HG02642 (cell line): ENCODE measurements around the gene TNFSF11.
A peak's percentile ranks its signal among the peaks of the same experiment; 100 is the strongest.
"Not testable (repeated sequence)": the region's sequence is repeated elsewhere in the genome, so short reads cannot be mapped to it uniquely, and the experiment has no call there.

Source experiments
- ATAC-seq: cut with Tn5 transposase; IDR thresholded peaks from one replicate; pipeline ENCODE4 v1.9.1; 2021; ENCODE audit warnings: mild to moderate bottlenecking; ENCODE audit not compliant: unreplicated experiment, poor library complexity

TNFSF11 gene

GRCh38 chr13:42559573-42560218 is 14.3 kb upstream of the TNFSF11 start:
- ATAC-seq, result not testable (repeated sequence)

DNA sequence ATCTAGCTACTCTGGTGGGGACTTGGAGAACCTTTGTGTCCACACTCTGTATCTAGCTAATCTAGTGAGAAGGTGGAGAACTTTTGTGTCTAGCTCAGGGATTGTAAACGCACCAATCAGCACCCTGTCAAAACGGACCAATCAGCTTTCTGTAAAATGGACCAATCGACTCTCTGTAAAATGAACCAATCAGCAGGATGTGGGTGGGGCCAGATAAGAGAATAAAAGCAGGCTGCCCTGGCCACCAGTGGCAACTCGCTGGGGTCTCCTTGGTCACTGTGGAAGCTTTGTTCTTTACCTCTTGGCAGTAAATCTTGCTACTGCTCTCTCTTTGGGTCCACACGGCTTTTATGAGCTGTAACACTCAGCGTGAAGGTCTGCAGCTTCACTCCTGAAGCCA is 13.6 kb upstream of the TNFSF11 start:
- not testable (repeated sequence) for ATAC-seq

DNA sequence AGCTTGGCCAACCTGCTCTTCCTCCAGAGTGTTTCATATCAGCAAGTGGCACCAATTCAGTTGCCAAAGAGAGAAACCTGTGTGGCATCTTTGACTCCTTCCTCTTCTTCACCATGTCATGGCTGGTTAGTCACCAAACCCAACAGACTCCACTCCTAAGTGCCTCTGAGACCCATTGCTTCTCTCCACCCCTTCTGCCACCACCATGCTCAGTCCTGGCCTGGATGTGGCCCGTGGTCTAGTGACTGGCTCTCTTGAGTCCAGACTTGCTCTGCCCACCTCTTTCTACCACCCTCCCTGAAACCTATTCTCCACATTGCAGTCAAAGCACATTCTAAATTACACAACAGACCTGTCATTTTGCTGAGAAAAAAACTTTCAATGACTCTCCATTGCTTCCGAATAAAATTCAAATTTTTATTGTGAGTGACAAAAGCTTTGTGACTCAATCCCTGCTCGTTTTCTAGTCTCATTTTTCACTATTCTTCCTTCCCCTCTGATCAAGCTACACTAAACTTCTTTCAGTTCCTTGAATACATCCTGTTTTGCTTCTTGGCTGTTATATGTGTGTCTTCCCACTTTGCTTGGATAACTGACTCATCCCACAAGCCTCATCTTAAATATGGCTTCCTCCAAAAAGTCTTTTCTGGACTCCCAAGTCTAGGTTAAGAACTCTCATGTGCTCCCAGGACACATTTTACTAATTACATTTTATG is 12.0 kb upstream of the TNFSF11 start:
- no peak for ATAC-seq

DNA sequence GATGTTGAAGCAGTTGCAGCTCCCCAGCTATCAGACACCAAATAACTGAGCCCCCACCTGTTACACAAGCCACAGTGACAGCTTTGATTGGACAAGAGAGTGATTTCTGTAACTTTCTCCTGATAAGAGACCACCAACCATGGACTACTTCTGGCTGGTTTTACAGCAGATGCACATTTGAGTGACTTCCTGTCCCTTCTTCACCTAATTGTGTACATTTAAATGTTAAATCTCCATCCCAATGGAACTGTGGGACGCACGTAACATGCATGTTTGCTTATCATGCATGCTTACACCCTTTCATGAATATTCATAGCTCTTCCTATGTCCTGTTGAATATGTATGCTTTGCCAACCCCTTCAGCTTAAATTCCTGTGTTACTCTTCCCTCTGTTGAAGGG is 6.0 kb upstream of the TNFSF11 start:
- ATAC-seq, result no peak

DNA sequence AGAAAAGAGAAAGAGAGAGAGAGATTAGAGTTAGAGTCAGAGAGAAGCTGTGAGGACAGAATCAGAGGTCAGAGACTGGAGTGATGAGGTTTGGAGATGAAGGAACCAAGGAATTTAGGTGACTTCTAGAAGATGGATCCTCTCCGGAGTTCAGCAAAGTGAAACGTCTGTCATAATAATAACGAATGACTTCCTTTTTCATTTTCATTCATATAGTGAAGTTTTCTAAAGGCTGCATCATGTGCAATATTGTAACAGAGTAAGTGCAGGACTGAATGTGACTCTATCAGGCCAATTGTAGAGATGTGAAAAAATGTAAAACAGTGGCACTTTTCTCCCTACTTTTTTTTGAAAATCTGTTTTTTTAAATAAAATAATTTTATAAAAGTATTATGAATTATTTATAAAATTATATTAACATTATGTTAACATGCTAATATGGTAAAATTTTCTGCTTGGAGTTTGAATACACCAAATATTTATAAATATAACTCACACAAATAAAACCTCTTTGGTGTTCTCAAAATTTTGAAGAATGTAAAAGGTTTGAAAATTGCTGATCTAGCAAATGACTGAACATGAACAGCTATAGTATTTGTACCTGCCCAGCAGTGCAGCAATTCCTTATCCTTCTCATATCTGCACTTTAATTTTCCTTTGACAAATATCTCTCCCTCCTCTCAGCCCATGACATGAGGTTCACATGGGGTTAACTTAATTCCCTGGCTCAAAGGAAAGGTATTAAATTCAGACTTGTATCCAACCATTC is 4.2 kb upstream of the TNFSF11 start:
- ATAC-seq, result no peak

DNA sequence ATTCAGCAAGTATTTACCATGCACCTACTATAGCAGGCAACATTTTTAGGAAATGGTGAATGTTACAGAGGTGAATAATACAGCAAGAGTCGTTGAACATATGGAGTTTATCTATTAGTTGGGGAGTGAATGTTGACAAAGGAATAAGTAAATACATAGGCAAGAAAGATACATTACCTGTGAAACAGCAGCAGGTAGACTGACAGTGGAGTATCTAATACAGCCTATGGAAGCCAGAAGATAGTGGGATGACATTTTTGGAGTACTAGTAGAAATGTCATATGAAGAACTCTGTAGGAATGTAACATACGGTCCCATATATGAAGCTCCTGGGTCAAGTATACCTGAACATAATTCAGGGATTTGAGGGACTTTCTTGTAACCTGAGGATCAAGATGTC is 2.1 kb upstream of the TNFSF11 start:
- no peak for ATAC-seq

- ATAC-seq, result peak; percentile 74
Measured at GRCh38 chr13:42574435-42575311, 721 bp downstream of the TNFSF11 start.

DNA sequence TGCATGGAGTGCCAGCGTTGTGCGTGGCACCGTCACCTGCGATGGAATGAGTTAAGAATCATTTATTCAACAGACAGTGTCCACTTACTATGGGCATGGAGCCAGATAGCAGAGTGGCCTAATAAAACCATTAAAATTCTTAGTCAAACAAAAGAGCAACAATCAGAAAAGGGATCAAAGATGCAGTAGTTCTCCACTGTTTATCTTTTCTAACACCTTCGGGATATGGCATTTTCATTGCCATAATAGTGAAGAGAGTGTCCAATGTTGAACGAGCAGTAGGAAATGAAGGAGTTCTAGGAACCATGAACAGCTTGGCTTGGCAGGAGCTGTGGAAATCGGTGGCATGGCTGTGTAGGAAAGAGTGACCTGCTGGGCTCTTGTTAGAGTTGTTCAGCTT is 2.0 kb downstream of the TNFSF11 start:
- ATAC-seq, result no peak

DNA sequence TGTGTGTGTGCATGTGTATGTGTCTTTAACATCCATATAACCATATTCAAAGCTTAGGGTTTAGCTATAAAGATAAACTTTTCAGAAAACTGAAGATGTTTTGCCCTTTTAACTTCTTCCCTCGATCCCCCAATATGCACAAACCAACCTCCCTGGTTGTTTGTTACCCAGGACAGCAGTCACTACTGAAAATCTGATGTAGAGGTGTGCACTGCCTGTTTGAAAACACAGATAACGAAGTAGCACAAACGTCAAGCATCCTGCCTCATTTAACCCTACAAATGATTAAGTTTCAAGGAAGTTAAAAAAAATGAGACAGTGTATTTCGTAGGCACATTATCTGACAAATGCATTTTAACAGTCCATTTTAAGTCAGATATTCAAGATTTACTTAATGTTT is 3.6 kb downstream of the TNFSF11 start:
- no peak for ATAC-seq

- no peak for ATAC-seq
Measured at GRCh38 chr13:42580644-42581043, 6.7 kb downstream of the TNFSF11 start.

DNA sequence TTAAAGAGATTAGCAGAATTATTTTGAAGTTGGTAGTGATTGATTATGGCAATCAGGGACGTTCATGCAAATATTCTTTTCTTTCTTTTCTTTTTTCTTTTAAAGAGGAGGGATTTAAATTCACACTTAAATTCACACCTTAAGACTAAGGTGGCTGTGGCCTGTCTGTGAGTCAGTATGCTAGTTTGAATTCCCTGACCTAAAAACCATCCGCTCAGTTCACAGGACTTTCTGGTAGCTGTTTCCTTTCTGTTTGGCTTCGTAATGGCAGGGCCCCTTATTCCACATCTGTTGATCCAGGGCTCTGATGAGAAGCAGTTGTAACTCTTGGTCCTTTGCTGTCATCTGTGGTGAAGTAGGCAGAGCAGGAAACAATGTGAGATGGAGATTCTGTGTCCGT is 7.5 kb downstream of the TNFSF11 start:
- no peak for ATAC-seq

GRCh38 chr13:42591602-42592001 is 17.6 kb downstream of the TNFSF11 start:
- ATAC-seq, result no peak

DNA sequence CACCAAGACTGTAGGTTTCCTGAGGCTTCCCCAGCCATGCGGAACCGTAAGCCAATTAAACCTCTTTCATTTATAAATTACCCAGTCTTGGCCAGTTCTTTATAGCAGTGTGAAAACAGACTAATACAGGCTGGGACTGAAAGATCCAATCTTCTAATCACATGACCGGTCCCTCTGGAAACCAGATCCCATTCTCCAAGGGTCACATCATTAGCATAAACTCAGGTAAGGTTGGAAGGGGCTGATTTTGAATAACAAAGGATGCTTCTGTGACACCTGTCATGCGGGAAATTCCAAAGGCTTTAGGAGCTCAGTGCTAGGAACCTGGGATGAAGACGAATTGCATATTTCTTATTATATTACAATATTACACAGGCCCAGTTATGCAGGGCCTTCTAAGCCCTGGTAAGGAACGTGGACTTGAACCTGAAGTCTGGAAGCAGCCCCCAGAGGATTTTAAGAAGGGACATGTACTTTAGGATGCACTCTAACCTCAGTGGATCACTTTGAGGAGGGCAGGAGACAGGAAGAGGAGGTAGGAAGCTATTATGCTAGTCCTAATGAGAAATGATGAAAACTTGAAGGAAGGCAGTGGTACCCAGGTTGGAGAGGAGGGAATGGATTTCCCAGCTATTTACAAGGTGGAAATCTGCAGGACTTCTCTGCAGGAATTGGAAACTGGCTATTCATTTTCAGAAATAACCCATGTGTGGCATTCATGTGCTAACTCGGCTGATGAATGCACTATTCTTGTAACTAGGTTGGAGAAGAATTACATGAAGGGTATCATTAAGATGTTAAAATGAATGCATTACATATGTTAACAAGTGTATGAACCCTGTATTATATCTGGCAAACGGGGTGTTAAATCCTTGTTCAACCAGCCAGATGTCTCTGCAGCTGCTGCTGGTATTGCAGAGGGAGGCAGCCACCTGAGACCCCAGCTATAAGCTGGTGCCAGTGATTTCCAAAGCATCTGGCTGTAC is 19.3 kb downstream of the TNFSF11 start:
- ATAC-seq, result no peak

- peak; percentile 56 for ATAC-seq
Measured at GRCh38 chr13:42594481-42595252, 20.7 kb downstream of the TNFSF11 start.

DNA sequence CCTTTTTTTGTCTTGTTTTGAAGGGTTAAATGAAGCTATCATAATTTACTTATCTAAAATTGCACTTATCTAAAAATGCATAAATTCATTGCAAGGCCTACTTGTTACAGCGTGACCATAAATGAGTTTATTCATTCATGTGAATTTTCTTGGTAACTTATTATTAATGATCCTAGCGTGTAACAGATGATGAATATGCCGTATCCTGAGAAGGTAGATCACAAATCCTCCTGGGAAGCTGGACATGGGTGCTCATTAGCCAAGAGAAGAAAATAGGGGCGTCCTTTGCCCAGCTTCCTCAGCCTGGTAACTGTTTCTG is 21.3 kb downstream of the TNFSF11 start:
- no peak for ATAC-seq

DNA sequence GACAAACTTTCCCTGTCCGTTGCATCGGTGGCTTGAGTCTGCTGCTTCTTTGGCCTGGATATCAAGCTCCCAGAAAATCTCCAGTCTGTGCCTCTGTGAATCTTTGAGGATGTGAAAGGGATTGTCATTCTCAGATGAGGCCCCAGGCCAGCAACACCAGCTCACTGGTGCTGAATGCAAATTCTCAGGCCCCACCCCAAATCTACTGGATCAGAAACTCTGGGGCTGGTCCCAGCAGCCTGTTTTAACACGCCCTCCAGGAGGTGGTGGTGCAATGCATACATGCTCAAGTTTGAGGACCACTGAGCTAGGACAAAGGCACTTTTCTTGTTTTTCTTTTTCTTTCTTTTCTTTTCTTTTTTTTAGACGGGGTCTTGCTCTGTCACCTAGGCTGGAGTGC is 23.6 kb downstream of the TNFSF11 start:
- ATAC-seq, result no peak

GRCh38 chr13:42600943-42601342 is 27.0 kb downstream of the TNFSF11 start:
- ATAC-seq, result no peak

- peak; percentile 60 for ATAC-seq
Measured at GRCh38 chr13:42602906-42603305, 29.0 kb downstream of the TNFSF11 start.

DNA sequence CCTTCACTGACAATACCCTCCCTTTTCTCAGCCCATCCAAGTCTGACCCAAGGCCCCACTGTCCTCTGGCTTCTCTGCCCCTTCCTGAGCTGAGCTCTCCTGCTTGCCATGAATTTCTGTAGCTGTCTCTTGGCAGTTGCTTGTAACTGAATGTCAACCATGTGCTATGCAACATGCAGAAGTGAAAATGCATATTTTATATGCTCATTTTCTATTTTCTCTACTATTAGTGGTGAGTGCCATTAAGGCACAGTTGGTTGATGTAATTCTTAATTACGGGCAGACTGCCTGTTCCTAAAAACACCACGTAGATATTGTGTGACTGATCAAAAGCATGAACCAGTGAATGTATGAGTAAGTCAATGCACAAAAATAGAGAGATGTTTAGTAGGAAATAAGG is 29.6 kb downstream of the TNFSF11 start:
- no peak for ATAC-seq
